SH-SY5Y (cell line): ENCODE data around the gene VAV2.

Source experiments
- GATA2 ChIP-seq: IDR thresholded peaks from 2 replicates; pipeline ENCODE4 v1.6.1; 2011; ENCODE audit warnings: mild to moderate bottlenecking, low read depth, low read length
- GATA3 ChIP-seq: IDR thresholded peaks from 2 replicates; pipeline ENCODE4 v1.6.1; 2011; ENCODE audit warnings: low read depth, mild to moderate bottlenecking, low read length, moderate library complexity

The VAV2 gene

GRCh38 chr9:133968428-133968827 is 23.7 kb downstream of the VAV2 start:
- TF ChIP-seq GATA2 (no peak), GATA3 (no peak)

GRCh38 chr9:133967024-133967741 is 24.9 kb downstream of the VAV2 start:
- TF ChIP-seq GATA2: peak; percentile 30; the same call in 1 of the 2 replicates
- TF ChIP-seq GATA3: no peak

GRCh38 chr9:133964463-133964862 is 27.7 kb downstream of the VAV2 start:
- no peak for TF ChIP-seq GATA3
- no peak for TF ChIP-seq GATA2

GRCh38 chr9:133963166-133963565 is 29.0 kb downstream of the VAV2 start:
- TF ChIP-seq GATA2 (no peak), GATA3 (no peak)

- TF ChIP-seq GATA3: no peak
- no peak for TF ChIP-seq GATA2
These were observed 29.8 kb downstream of the VAV2 start for GRCh38 chr9:133962341-133962740.

GRCh38 chr9:133961226-133962165 is 30.6 kb downstream of the VAV2 start:
- no peak for TF ChIP-seq GATA3
- TF ChIP-seq GATA2: no peak

GRCh38 chr9:133960568-133961129 is 31.5 kb downstream of the VAV2 start:
- TF ChIP-seq GATA2 (no peak), GATA3 (no peak)

GRCh38 chr9:133959966-133960567 is 32.1 kb downstream of the VAV2 start:
- TF ChIP-seq GATA2: no peak
- TF ChIP-seq GATA3: no peak

- no peak for TF ChIP-seq GATA3
- TF ChIP-seq GATA2: no peak
These were observed 33.0 kb downstream of the VAV2 start for GRCh38 chr9:133959171-133959570.

GRCh38 chr9:133958756-133959155 is 33.4 kb downstream of the VAV2 start:
- TF ChIP-seq GATA2 (no peak), GATA3 (no peak)

GRCh38 chr9:133957328-133957727 is 34.8 kb downstream of the VAV2 start:
- no peak for TF ChIP-seq GATA3
- no peak for TF ChIP-seq GATA2

- TF ChIP-seq GATA3: no peak
- TF ChIP-seq GATA2: no peak
These were observed 35.5 kb downstream of the VAV2 start for GRCh38 chr9:133956520-133957076.

- TF ChIP-seq GATA3: no peak
- no peak for TF ChIP-seq GATA2
These were observed 36.2 kb downstream of the VAV2 start for GRCh38 chr9:133955821-133956411.
